HepG2 (cell line): ENCODE data around the gene SLC35B2. TPM values are rescaled to one million over a fixed set of nuclear protein-coding genes. Genes with fewer than 3 reads are reported as not detected.
A peak's percentile ranks its signal among the peaks of the same experiment; 100 is the strongest.

Source experiments
- FOXO1 ChIP-seq: sonication (generic); formaldehyde crosslinking; IDR thresholded peaks from 2 replicates; pipeline ENCODE4 v1.4.0; 2020; ENCODE audit warnings: missing genetic modification reagents
- GFI1 ChIP-seq: sonication (generic); formaldehyde crosslinking; IDR thresholded peaks from 2 replicates; pipeline ENCODE4 v1.5.0; 2020; ENCODE audit warnings: missing genetic modification reagents, mild to moderate bottlenecking, borderline replicate concordance
- HNRNPLL ChIP-seq: fragments of 200-400 bp; formaldehyde crosslinking; IDR thresholded peaks from 2 replicates; pipeline ENCODE4 v1.6.1; 2017; ENCODE audit warnings: mild to moderate bottlenecking, low read depth, low read length; ENCODE audit not compliant: poor library complexity, severe bottlenecking
- HOXA9 ChIP-seq: sonication (generic); formaldehyde crosslinking; IDR thresholded peaks from 2 replicates; pipeline ENCODE4 v1.8.1; 2022; ENCODE audit warnings: missing genetic modification reagents, mild to moderate bottlenecking, moderate library complexity, borderline replicate concordance
- ZNF567 ChIP-seq: sonication (generic); formaldehyde crosslinking; IDR thresholded peaks from 2 replicates; pipeline ENCODE4 v1.8.1; 2023; ENCODE audit warnings: mild to moderate bottlenecking, missing genetic modification reagents, borderline replicate concordance
- ZNF614 ChIP-seq: IDR thresholded peaks from 2 replicates; pipeline ENCODE4 v1.6.1; 2018; ENCODE audit warnings: missing biosample characterization, missing genetic modification reagents, inconsistent platforms, borderline replicate concordance
- polyA plus RNA-seq, 8 experiments: library from polyadenylated mRNA; depleted of rRNA in 3 of 8; stranded (reverse) in 7 of 8; unstranded in 1 of 8; fragments of >200 nt; fragmentation: Illumina TruSeq in 4 of 8; extraction: Trizol in 4 of 8; gene quantifications; 2 replicates each; pipeline versions ENCODE4 v1.2.1 to v1.2.3, GENCODE V29; 2011 to 2016; ENCODE audit warnings: low read depth in 4 of 8, missing spikeins in 1 of 8, mixed read lengths in 1 of 8; ENCODE audit not compliant: insufficient read depth in 1 of 8
- total RNA-seq, 5 experiments: library from RNA; depleted of rRNA; stranded (reverse); fragments of >200 nt; fragmentation: Illumina TruSeq; extraction: Trizol; gene quantifications; 2 replicates each; pipeline ENCODE4 v1.2.3, GENCODE V29; 2016; ENCODE audit warnings: low read depth in 1 of 5
- TF ChIP-seq, protein P1 (sequence below): sonication (generic); formaldehyde crosslinking; IDR thresholded peaks from 2 replicates; pipeline ENCODE4 v1.8.1; 2023; ENCODE audit warnings: mild to moderate bottlenecking, moderate library complexity, missing genetic modification reagents
- TF ChIP-seq, protein P2 (sequence below): sonication (generic); formaldehyde crosslinking; IDR thresholded peaks from 2 replicates; pipeline ENCODE4 v1.5.1; 2020; ENCODE audit warnings: mild to moderate bottlenecking, missing genetic modification reagents, moderate library complexity
- TF ChIP-seq, protein P3 (sequence below): sonication (generic); formaldehyde crosslinking; IDR thresholded peaks from 2 replicates; pipeline ENCODE4 v1.5.0; 2020; ENCODE audit warnings: missing genetic modification reagents
- TF ChIP-seq, protein P4 (sequence below): sonication (generic); formaldehyde crosslinking; IDR thresholded peaks from 2 replicates; pipeline ENCODE4 v1.4.0; 2020; ENCODE audit warnings: missing genetic modification reagents, borderline replicate concordance

SLC35B2 gene
- total and polyA plus RNA-seq, 2 of the 13 experiments (the other 11 are each of a cell fraction or from before 2014, with no cell fraction given) = 61.1 to 148 TPM

DNA sequence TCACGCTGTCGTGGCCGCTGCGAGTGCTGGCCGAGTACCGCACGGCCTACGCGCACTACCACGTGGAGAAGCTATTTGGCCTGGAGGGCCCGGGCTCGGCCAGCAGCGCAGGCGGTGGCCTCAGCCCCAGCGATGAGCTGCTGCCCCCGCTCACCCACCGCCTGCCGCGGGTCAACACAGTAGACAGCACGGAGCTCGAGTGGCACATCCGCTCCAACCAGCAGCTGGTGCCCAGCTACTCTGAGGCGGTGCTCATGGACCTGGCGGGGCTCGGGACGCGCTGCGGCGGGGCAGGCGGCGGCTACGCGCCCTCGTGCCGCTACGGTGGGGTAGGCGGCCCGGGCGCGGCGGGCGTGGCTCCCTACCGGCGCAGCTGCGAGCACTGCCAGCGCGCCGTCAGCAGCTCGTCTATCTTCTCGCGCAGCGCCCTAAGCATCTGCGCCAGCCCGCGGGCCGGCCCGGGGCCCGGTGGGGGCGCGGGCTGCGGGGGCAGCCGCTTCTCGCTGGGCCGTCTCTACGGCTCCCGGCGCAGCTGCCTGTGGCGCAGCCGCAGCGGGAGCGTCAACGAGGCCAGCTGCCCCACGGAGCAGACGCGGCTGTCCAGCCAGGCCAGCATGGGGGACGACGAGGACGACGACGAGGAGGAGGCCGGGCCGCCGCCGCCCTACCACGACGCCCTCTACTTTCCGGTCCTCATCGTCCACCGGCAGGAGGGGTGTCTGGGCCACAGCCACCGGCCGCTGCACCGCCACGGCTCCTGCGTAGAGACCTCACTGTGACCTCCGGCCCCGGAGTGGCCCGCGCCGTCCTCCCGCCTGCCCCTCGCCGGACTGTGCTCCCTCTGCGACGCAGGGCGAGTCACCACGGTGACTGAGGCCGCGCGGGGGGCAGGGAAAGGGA is 18.7 kb upstream of the SLC35B2 start (continued):
- TF ChIP-seq, protein P1, sequence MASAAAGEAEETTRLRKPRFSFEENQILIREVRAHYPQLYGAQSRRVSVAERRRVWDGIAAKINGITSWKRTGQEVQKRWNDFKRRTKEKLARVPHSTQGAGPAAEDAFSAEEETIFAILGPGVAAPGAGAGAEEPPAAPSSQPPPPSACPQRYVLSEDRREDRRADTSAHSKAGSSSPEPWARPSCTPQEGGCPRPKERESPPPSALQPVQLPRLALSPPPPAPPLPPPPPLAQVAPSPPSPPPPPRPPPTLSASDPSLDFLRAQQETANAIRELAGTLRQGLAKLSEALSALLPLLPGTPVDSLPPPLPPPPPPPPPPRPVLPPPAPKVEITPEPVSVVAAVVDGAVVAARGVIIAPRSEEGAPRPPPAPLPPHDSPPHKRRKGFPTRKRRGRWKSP (CRISPR knock-in tag) = peak; percentile 45
- TF ChIP-seq ZNF567 (CRISPR knock-in tag) (no peak), HOXA9 (peak; percentile 62; the same call in 1 of the 2 replicates), FOXO1 (CRISPR knock-in tag) (0 out of 2 replicates have a peak, but pooled peaks have one; percentile 11), GFI1 (CRISPR knock-in tag) (no peak), ZNF614 (CRISPR knock-in tag) (no peak), HNRNPLL (peak; percentile 88)
- TF ChIP-seq, protein P2, sequence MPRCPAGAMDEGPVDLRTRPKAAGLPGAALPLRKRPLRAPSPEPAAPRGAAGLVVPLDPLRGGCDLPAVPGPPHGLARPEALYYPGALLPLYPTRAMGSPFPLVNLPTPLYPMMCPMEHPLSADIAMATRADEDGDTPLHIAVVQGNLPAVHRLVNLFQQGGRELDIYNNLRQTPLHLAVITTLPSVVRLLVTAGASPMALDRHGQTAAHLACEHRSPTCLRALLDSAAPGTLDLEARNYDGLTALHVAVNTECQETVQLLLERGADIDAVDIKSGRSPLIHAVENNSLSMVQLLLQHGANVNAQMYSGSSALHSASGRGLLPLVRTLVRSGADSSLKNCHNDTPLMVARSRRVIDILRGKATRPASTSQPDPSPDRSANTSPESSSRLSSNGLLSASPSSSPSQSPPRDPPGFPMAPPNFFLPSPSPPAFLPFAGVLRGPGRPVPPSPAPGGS (CRISPR knock-in tag) = peak; percentile 48; the same call in 1 of the 2 replicates
- TF ChIP-seq, protein P3, sequence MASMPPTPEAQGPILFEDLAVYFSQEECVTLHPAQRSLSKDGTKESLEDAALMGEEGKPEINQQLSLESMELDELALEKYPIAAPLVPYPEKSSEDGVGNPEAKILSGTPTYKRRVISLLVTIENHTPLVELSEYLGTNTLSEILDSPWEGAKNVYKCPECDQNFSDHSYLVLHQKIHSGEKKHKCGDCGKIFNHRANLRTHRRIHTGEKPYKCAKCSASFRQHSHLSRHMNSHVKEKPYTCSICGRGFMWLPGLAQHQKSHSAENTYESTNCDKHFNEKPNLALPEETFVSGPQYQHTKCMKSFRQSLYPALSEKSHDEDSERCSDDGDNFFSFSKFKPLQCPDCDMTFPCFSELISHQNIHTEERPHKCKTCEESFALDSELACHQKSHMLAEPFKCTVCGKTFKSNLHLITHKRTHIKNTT (CRISPR knock-in tag) = no peak
- TF ChIP-seq, protein P4, sequence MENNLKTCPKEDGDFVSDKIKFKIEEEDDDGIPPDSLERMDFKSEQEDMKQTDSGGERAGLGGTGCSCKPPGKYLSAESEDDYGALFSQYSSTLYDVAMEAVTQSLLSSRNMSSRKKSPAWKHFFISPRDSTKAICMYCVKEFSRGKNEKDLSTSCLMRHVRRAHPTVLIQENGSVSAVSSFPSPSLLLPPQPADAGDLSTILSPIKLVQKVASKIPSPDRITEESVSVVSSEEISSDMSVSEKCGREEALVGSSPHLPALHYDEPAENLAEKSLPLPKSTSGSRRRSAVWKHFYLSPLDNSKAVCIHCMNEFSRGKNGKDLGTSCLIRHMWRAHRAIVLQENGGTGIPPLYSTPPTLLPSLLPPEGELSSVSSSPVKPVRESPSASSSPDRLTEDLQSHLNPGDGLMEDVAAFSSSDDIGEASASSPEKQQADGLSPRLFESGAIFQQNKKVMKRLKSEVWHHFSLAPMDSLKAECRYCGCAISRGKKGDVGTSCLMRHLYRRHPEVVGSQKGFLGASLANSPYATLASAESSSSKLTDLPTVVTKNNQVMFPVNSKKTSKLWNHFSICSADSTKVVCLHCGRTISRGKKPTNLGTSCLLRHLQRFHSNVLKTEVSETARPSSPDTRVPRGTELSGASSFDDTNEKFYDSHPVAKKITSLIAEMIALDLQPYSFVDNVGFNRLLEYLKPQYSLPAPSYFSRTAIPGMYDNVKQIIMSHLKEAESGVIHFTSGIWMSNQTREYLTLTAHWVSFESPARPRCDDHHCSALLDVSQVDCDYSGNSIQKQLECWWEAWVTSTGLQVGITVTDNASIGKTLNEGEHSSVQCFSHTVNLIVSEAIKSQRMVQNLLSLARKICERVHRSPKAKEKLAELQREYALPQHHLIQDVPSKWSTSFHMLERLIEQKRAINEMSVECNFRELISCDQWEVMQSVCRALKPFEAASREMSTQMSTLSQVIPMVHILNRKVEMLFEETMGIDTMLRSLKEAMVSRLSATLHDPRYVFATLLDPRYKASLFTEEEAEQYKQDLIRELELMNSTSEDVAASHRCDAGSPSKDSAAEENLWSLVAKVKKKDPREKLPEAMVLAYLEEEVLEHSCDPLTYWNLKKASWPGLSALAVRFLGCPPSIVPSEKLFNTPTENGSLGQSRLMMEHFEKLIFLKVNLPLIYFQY (CRISPR knock-in tag) = 0 out of 2 replicates have a peak, but pooled peaks have one; percentile 16
